GM18951 (cell line): ENCODE results near the gene DDX18.
A peak's percentile ranks its signal among the peaks of the same experiment; 100 is the strongest.
"Not testable (repeated sequence)": the region's sequence is repeated elsewhere in the genome, so short reads cannot be mapped to it uniquely, and the experiment has no call there.

Experiments used
- POLR2A ChIP-seq: IDR thresholded peaks from 4 replicates; pipeline ENCODE4 v1.6.1; 2011; ENCODE audit warnings: mild to moderate bottlenecking; ENCODE audit not compliant: insufficient read length, insufficient read depth; ENCODE audit errors: extremely low read depth
- in situ Hi-C: fragments of 300-500 bp; cut with MboI; formaldehyde crosslinking; loops from one replicate; pipeline ENCODE4 v1.12.0; 2022; ENCODE audit warnings: low sequenced_read_pairs, mixed read lengths, inconsistent platforms; ENCODE audit not compliant: unreplicated experiment

DDX18 gene

DNA sequence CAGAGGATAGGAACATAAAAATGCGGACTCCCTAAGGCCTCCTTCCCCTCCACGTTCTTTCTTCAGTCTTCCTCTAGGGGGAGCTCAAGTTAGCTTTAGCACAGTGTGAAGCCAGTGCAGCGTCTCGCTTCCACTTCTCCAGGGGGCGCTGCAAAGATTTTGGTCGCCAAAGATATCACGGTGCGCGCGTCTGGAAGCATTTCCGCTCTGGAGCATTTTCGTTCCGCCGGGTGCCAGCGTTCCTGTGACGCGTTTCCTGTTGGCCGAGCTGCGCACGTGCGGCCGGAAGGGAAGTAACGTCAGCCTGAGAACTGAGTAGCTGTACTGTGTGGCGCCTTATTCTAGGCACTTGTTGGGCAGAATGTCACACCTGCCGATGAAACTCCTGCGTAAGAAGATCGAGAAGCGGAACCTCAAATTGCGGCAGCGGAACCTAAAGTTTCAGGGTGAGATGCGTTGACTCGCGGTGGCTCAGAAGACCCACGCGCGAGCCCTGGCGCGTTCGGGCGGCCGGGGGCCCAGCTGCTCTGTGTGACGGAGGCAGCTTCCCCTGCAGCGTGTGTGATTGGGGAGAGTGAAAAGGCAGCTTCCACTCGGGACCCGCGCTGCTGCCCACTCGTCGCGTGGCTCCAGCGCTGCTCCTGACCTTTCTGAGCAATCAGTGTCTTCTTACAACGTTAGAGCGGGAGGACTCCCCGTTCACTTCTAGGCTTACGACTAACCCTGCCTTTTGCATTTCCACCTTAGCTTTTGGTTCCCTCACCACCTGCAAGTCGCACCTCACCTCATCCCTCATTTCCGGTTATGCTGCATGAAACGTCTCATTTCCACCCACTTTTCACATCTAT is at the start of gene DDX18:
Gene DDX18, plus strand, starts transcription at position 275 of the 848 bp plus-strand sequence. Its CDS starts 87 bp downstream, at position 362.
- in situ Hi-C loops: no loop called here
- TF ChIP-seq POLR2A: peak; percentile 78

DNA sequence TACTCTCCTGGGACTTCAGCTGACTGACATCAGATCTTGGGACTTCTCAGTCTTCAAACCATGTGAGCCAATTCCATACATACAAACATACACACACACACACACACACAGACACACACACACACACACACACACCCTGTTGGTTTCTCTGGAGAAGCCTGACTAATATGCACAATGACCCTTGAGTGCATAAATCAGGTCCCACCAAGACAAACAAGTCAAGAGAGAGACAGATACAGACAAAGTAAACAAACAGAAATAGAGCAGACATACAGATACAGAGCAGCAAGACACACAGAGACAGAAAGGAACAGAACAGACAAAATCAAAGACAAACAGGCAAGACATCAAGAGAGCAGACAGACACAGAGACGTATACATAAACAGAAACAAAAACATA is 43.8 kb upstream of the DDX18 start:
- no peak for TF ChIP-seq POLR2A
- in situ Hi-C loops: no loop called here

DNA sequence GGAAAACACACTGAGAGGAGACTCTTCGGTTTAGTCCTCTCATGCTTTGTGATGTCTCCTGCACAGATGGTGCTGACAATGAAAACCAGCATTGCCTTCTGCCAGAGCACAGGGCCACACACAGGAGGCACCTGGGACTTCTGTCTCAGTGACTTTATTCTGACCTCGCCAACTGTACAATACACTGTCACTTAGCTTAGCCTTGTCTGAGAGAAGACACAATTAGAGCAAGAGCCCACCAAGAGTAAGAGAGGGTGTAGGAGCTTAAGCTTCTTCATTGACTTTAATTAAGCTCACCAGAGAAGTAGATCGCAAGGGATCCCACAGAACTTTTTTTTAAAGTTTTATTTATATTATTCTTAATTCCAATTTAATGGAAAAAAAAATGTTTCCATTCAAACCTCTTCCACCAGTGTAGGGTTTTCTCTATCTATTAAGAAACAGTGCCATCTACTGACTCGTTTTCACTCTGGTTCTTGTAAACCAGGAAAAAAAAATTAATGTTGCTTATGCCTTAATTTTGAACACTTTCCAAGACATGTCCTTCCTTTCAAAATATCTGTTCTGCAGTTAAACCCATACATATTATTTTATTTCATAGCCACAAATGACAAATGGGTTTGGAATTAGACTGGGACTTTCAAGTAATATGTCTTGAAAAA is 42.4 kb upstream of the DDX18 start:
- no peak for TF ChIP-seq POLR2A
- in situ Hi-C loops: no loop called here

DNA sequence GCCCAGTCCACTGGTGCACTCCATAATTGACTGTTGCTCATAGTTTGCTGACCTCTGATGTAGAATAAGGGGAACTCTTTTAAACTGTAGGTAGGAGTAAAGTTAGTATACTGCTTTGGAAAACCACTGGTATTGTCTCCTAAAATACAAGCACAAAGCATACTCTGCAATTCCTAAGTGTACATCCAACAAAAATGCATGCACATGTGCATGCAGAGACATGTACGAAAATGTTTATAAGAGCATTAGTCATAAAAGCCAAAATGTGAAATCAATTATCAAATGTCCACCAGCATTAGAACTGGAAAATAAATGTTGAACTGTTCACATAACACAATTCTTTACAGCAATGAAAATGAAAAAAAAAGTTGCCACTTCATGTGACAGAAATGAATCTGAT is 39.8 kb upstream of the DDX18 start:
- no peak for TF ChIP-seq POLR2A
- in situ Hi-C loops: loop anchor here (25.0 kb wide), 1 partner anchor 312 kb away; no protein-coding TSS in a partner anchor

DNA sequence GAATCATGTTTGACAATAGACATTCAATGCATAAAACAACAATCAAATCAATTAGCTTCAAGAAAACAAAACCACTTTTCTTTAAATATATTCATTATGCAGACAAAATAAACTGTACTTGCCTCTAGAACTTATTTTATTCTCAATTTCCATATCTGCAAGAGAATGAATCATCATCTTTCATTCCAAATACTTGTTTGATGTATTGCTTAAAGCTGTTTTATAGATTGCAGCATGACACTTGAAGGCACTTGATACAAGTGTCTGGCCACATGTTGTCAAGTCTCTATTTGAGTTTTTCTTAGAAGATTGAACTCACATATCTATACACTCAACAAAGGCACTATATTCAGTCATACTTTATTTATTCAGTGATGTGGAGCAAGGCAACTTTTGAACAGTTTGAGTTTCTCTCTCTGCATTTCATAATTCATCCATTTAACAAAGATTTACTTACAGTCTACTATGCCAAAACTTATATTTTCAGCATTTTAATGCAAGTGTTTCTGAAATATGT is 38.7 kb upstream of the DDX18 start:
- TF ChIP-seq POLR2A: no peak
- in situ Hi-C loops: loop anchor here (25.0 kb wide), 1 partner anchor 313 kb away; no protein-coding TSS in a partner anchor

DNA sequence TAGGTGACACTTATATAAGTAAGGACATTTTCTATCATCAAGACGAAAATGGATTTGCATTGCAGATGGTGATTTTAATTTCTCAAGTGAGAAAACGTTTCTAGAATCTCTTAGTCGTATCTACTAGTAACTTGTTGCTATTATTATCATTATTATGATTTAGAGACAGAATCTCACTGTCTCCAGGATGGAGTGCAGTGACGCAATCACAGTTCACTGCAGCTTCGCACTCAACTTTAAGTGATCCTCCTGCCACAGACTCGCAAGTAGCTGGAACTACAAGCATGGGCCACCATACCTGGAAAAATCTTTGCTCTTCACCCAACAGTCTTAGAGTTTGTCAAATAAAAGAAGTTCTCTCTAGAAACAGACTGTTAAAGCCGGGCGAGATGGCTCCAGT is 37.6 kb upstream of the DDX18 start:
- TF ChIP-seq POLR2A: no peak
- in situ Hi-C loops: loop anchor here (25.0 kb wide), 1 partner anchor 315 kb away; no protein-coding TSS in a partner anchor

DNA sequence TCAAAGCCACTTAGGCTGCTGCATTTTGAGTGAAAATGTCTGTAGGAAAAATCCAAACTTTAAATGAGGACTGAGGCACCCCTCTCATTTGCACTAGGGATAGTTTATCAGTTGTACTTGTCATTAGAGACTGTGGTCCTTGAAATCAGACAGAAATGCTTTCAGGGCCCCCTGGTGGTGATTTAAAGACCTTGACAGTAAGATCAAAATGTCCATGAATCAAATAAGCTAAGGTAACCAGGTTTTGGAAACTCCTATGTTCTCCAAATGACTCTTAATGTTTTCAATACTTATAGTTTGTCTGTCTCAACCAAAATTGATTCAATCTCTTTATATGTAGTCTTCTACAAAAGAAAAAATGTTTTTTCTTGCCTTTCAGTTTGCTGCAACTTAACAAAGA is 28.8 kb upstream of the DDX18 start:
- in situ Hi-C loops: loop anchor here (25.0 kb wide), 1 partner anchor 323 kb away; no protein-coding TSS in a partner anchor
- TF ChIP-seq POLR2A: no peak

DNA sequence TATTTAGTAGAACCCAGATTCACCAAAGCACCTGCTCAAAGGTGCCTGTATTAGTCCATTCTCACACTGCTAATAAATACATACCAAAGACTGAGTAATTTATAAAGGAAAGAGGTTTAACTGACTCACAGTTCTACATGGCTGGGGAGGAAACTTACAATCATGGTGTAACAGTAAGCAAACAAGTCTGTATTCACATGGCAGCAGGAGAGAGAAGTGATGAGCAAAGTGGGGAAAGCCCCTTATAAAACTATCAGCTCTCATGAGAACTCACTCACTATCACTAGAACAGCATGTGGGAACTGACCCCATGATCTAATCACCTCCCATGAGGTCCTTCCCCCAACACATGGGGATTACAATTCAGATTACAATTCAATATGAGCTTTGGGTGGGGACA is 28.0 kb upstream of the DDX18 start:
- in situ Hi-C loops: loop anchor here (25.0 kb wide), 1 partner anchor 324 kb away; no protein-coding TSS in a partner anchor
- no peak for TF ChIP-seq POLR2A

DNA sequence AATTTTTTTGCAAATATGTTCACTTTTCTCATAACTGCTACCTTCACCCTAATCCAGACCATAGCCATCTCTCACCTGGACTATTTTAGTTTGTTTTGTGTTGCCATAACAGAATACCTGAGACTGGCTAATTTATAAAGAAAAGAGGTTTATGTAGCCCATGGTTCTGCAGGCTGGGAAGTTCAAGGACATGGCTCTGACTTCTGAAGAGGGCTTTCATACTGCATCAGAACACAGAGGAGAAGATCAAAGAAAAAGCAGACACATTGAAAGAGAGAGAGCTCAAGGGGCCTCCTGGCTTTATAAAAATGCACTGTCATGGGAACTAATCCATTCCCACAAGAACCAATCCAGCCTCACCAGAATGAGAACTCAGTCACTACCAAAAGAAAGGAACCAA is 25.0 kb upstream of the DDX18 start:
- in situ Hi-C loops: loop anchor here (25.0 kb wide), 1 partner anchor 327 kb away; no protein-coding TSS in a partner anchor
- TF ChIP-seq POLR2A: no peak

DNA sequence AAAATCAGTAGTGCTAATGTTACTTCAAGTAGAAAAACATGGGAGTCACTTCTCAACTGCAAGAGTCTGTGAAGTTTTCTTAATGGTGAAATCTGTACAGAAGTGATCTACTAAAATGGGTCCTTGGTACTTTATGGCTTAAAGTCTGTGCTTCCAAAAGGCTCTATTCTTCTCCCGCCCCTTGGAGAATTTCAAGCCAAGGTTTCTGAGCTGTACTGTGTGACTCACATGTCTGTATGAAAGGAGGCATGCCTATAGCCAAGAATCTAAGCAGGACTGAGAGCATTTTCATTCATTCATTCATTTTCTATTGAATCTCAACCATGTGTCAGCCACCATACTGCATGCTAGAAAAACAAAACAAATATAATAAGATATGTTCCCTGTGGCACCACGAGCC is 19.8 kb upstream of the DDX18 start:
- in situ Hi-C loops: loop anchor here (25.0 kb wide), 1 partner anchor 332 kb away; no protein-coding TSS in a partner anchor
- no peak for TF ChIP-seq POLR2A

DNA sequence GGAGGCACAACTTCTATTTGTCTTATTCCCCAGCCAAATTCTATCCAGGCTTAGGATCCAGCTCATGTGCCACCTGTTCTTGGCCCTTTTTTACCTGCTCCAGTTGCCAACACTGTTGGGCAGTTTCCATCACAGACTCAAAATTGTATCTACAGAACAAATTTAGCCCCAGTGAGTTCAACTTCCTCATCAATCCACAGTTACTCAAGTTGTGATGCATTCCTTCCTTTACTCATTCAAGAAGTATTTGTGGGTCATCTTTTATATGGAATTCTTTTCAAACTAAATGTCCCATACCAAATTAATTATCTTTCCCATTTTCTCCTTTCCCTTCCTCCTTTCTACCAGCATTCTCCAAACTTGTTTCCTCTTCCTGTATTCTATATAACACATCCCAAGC is 12.7 kb upstream of the DDX18 start:
- in situ Hi-C loops: no loop called here

DNA sequence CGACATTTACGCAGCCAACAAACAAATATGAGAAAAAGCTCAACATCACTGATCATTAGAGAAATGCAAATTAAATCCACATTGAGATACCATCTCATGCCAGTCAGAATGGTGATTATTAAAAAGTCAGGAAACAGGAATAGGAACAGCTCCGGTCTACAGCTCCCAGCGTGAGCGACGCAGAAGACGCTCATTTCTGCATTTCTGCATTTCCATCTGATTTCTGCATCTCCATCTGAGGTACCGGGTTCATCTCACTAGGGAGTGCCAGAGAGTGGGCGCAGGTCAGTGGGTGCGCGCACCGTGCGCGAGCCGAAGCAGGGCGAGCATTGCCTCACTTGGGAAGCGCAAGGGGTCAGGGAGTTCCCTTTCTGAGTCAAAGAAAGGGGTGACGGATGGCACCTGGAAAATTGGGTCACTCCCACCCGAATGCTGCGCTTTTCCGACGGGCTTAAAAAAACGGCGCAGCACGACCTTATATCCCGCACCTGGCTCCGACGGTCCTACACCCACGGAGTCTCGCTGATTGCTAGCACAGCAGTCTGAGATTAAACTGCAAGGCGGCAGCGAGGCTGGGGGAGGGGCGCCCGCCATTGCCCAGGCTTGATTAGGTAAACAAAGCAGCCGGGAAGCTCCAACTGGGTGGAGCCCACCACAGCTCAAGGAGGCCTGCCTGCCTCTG is 10.7 kb upstream of the DDX18 start:
- in situ Hi-C loops: not testable (repeated sequence)

More for the DNA sequence above, 12.7 kb upstream of the DDX18 start:
- TF ChIP-seq POLR2A: no peak

DNA sequence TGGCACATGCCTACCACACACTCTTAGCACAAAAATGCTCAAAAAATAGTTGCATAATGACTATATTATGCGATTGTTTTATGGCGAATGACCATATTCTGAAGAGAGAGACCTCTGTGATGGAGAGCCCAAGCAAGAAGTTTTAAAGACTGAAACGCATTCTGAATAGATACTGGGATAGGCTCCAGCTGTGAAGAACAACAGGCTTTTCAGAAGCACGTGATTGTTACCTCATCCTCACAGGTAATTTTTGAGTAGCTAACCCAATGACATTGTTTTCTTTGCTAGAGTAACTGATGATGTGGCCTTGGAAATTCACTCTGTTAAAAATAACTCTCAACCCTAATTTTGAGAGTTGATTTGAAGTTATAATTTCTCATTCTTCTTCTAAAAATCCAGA is 2.0 kb upstream of the DDX18 start:
- in situ Hi-C loops: no loop called here
- no peak for TF ChIP-seq POLR2A
